Kidney epithelial cell (primary cell): ENCODE results near the gene GTF2H3. TPM values are rescaled to one million over a fixed set of nuclear protein-coding genes. Genes with fewer than 3 reads are reported as not detected.

Source experiments
- DNase-seq: peaks from one replicate; pipeline ENCODE4 v3.0.0-alpha.2; 2010; ENCODE audit warnings: low read depth
- H3K27me3 ChIP-seq: 2 replicates; pipeline ENCODE4 v1.6.0; 2011; ENCODE audit warnings: low read length; ENCODE audit not compliant: control insufficient read depth, insufficient read depth
- H3K36me3 ChIP-seq: 2 replicates; pipeline ENCODE4 v1.5.1; 2011; ENCODE audit warnings: low read length; ENCODE audit not compliant: control insufficient read depth, insufficient read depth
- H3K4me3 ChIP-seq: 2 replicates; pipeline ENCODE4 v1.5.1; 2011; ENCODE audit warnings: low read depth, mild to moderate bottlenecking, control low read depth, low read length
- total RNA-seq: library from RNA; depleted of rRNA; stranded (reverse); fragments of >200 nt; gene quantifications from 2 replicates; pipeline ENCODE4 v1.2.3, GENCODE V29; 2015
- TF ChIP-seq, protein P1 (sequence below): IDR thresholded peaks from 2 replicates; pipeline ENCODE4 v1.5.1; 2011; ENCODE audit warnings: mild to moderate bottlenecking, moderate library complexity, low read length, control low read depth, inconsistent platforms; ENCODE audit not compliant: insufficient read depth, poor library complexity, severe bottlenecking

GTF2H3 gene
- total RNA-seq, 1 donor from 2014 or later, result 35.9 TPM

DNA sequence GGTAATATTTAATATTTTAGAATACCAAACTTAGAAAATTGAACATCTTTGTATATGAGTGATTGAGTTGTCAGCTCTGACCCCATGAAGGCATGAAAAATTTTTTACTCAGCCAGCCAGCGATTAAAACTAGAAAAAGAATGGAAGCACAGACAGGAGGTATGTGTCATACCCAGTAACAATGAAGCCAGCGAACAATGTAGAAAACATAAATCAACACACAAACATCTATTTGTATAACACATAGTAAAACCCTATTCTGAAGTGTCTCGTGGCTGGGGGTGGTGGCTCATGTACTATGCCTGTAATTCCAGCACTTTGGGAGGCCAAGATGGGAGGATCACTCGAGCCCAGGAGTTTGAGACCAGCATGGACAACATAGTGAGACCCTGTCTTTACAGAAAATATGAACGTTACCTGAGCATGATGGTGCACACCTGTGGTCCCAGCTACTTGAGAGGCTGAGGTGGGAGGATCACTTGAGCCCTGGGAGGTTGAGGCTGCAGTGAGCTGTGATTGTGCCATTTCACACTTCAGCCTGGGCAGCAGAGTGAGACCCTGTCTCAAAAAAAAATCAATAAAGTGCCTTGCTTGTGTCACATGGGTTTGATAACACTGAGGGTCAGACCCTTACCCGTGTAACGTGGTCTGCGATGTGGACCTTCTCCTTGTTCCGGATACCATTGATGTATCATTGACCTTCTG lies 43.1 kb downstream of the GTF2H3 start:
- DNase-seq, result no peak
- TF ChIP-seq, protein P1, sequence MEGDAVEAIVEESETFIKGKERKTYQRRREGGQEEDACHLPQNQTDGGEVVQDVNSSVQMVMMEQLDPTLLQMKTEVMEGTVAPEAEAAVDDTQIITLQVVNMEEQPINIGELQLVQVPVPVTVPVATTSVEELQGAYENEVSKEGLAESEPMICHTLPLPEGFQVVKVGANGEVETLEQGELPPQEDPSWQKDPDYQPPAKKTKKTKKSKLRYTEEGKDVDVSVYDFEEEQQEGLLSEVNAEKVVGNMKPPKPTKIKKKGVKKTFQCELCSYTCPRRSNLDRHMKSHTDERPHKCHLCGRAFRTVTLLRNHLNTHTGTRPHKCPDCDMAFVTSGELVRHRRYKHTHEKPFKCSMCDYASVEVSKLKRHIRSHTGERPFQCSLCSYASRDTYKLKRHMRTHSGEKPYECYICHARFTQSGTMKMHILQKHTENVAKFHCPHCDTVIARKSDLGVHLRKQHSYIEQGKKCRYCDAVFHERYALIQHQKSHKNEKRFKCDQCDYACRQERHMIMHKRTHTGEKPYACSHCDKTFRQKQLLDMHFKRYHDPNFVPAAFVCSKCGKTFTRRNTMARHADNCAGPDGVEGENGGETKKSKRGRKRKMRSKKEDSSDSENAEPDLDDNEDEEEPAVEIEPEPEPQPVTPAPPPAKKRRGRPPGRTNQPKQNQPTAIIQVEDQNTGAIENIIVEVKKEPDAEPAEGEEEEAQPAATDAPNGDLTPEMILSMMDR, result no peak
- Histone ChIP-seq H3K27me3 (no peaks in the 10 kb centered on the region), H3K4me3 (no peak overlapping the region), H3K36me3 (no peaks in the 10 kb centered on the region)

DNA sequence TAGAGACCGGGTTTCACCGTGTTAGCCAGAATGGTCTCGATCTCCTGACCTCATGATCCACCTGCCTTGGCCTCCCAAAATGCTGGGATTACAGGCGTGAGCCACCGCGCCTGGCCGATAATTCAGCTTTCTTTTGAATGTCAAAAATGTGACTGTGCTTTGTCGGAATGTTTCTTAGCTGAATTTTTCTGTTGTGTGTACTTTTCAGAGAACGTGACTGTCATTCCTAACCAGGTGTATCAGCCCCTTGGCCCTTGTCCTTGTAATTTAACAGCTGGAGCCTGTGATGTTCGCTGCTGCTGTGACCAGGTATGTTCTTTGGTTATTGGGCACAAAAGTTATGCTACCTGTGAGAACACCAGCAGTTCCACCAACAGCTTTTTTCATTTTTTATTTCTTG lies 45.4 kb downstream of the GTF2H3 start:
- TF ChIP-seq, protein P1, result no peak
- DNase-seq, result no peak
- no peak overlapping the region for H3K4me3 ChIP-seq
- no peaks in the 10 kb centered on the region for H3K36me3 ChIP-seq
- no peaks in the 10 kb centered on the region for H3K27me3 ChIP-seq

DNA sequence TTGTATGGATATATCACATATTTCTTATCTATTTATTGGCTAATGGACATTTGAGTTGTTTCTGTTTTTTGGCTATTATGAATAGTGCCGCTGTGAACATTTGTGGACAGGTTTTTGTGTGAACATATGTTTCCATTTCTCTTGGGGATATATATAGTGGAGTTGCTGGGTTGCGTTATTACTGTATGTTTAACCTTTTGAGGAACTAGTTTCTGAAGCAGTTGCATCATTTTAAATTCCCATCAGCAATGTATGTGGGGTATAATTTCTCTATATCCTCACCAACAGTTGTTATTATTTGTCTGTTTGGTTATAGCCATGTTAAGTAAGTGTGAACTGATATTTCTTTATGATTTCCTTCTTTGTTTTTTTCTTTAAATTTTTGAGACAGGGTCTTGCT lies 48.0 kb downstream of the GTF2H3 start:
- Histone ChIP-seq H3K36me3 (no peaks in the 10 kb centered on the region), H3K4me3 (no peak overlapping the region), H3K27me3 (no peaks in the 10 kb centered on the region)
- TF ChIP-seq, protein P1, result no peak
- DNase-seq, result no peak

DNA sequence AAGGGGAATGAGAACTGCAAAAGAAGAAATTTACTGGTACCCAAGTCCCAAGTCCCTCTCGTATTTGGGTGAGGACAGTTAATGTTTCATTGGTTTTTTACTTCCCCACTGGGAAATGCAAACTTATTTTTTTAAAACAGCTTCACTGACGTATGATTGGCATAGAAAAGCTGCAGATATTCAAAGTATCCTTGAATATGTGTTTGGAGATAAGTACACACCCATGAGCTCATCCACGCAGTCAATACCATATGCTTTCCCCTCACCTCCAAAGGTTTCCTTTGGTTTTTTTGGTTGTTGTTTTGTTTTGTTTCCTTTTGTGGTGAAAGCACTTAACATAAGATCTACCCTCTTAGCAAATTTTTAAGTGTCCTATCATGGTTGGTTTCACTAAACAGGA lies 50.3 kb downstream of the GTF2H3 start:
- no peak overlapping the region for H3K4me3 ChIP-seq
- no peaks in the 10 kb centered on the region for H3K27me3 ChIP-seq
- no peaks in the 10 kb centered on the region for H3K36me3 ChIP-seq
- no peak for DNase-seq
- TF ChIP-seq, protein P1, result no peak

DNA sequence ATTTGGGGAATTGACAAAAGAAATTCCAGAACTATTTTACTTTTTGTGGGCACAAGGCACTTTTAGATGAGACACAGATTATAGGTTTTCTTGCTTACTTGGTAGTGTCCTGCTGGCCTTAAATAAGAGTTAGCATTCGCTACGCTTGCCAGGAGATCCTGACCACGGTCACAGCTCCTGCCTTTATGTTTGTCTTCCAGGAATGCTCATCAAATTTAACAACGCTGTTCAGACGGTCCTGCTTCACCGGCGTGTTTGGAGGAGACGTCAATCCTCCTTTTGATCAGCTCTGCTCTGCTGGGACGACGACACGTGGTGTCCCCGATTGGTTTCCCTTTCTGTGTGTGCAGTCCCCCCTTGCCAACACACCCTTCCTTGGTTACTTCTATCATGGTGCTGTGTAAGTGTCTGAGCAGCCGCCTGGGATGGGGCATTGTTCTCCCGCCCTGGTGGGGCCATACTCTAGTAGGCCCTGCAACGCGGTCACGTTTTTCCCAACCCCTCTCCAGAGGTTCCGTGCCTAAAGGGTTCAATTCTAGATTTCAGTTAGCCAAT lies 53.1 kb downstream of the GTF2H3 start:
- TF ChIP-seq, protein P1, result no peak
- no peak for DNase-seq
- Histone ChIP-seq H3K27me3 (no peaks in the 10 kb centered on the region), H3K36me3 (no peaks in the 10 kb centered on the region), H3K4me3 (no peak overlapping the region)
